ENCODE measurements around the gene ETDC.

ETDC gene

GRCh38 chrX:135345107-135345589, 35.9 kb downstream of the ETDC start:
- DNase-seq (ENCODE audit: low read depth in 3 of 3, low spot score in 1 of 3) = no peak

GRCh38 chrX:135346975-135347374, 37.7 kb downstream of the ETDC start:
- DNase-seq (ENCODE audit: low read depth in 3 of 3, low spot score in 1 of 3) = no peak

DNA sequence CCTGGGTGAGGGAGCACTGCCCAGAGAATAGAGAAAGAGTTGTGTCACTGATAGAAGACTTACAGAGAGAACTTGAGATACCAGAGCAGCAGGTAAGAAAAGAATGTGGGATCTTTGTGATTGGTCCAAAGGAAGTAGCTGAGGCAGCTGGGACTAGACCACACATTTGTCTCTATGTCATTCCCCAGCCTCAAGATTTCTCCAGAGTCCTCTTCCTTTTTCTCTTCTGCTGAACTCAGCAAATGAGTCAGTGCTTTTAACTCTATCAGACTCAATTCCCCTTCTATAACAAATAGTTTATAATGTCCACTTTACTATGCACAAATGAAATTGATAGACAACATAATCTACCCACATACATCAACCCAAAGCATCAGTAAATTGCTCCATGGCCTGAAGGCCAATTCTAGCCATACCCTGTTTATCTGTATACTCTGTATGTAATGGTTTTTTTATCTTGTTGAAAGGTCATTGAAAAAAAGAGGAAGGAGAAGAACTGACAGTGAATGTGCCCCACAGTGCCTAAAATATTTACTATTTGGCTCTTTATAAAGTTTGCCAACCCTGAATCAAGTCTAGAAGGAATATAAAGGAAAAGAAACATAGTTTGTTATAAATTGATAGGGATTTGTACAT, 38.2 kb downstream of the ETDC start:
- DNase-seq (ENCODE audit: low read depth in 3 of 3, low spot score in 1 of 3) = no peak

- DNase-seq (ENCODE audit: low read depth in 3 of 3, low spot score in 1 of 3) = no peak
Measured at GRCh38 chrX:135354288-135354687, 45.0 kb downstream of the ETDC start.
